Uterus (tissue), 4 donors: ENCODE results near the gene PNRC1. TPM values are rescaled to one million over a fixed set of nuclear protein-coding genes. Genes with fewer than 3 reads are reported as not detected.
"Not testable (repeated sequence)": the region's sequence is repeated elsewhere in the genome, so short reads cannot be mapped to it uniquely, and the experiment has no call there.

ENCODE experiments used
- DNase-seq, 2 donors: peaks; one replicate each; pipeline ENCODE4 v3.0.0-alpha.2; 2019 to 2020
- H3K27ac ChIP-seq, 2 donors: fragments of 200-600 bp; sonication (generic); 1 replicate in 1 of 2; 2 replicates in 1 of 2; pipeline ENCODE4 v1.5.1; 2016 to 2018
- H3K27me3 ChIP-seq, 2 donors: fragments of 200-600 bp; sonication (generic); one replicate each; pipeline ENCODE4 v1.5.1; 2018 to 2019; ENCODE audit warnings: control low read depth in 1 of 2
- H3K36me3 ChIP-seq, 2 donors: fragments of 200-600 bp; sonication (generic); one replicate each; pipeline ENCODE4 v1.5.1; 2019; ENCODE audit warnings: control low read depth in 1 of 2
- H3K4me1 ChIP-seq, 2 donors: fragments of 200-600 bp; sonication (generic); one replicate each; pipeline ENCODE4 v1.5.1; 2018 to 2019; ENCODE audit warnings: control low read depth in 1 of 2
- H3K4me3 ChIP-seq, 2 donors: fragments of 200-600 bp; sonication (generic); 1 replicate in 1 of 2; 2 replicates in 1 of 2; pipeline ENCODE4 v1.5.1; 2018 to 2019; ENCODE audit warnings: mild to moderate bottlenecking in 1 of 2
- H3K9me3 ChIP-seq, 2 donors: fragments of 200-600 bp; sonication (generic); one replicate each; pipeline ENCODE4 v1.5.1; 2019; ENCODE audit warnings: control low read depth in 1 of 2
- CTCF ChIP-seq, 4 experiments: fragments of 200-600 bp in 2 of 4; fragments of 450-650 bp in 2 of 4; sonication (generic) in 2 of 4; IDR thresholded peaks; one replicate each; pipeline ENCODE4 v1.5.1; 2016 to 2019; ENCODE audit warnings: antibody characterized with exemption in 4 of 4, mild to moderate bottlenecking in 2 of 4, moderate library complexity in 1 of 4
- POLR2A ChIP-seq, 2 donors: fragments of 450-650 bp; IDR thresholded peaks; one replicate each; pipeline ENCODE4 v1.6.1; 2016; ENCODE audit warnings: antibody characterized with exemption in 2 of 2, mild to moderate bottlenecking in 1 of 2, moderate library complexity in 1 of 2
- intact Hi-C: fragments of 100-400 bp; cut with DNase I; formaldehyde crosslinking; loops from one replicate; pipeline ENCODE4 v1.15.1; 2023; ENCODE audit warnings: low total_unique reads
- total RNA-seq, 4 donors: library from RNA; depleted of rRNA in 3 of 4; stranded (reverse); fragments of >200 nt in 3 of 4; gene quantifications; one replicate each; pipeline versions ENCODE4 v1.1.0 to v1.2.4, GENCODE V29; 2014 to 2023
- donor health status: DM: yes; HTN: yes; CAD: no.

The PNRC1 gene
- 100 to 1,000 TPM; 114 to 340 (median 203) TPM for total RNA-seq

- Histone ChIP-seq H3K27ac (peak within 1 kb of the TSS; percentile 100), H3K9me3 (no peaks in the 10 kb centered on the region), H3K4me1 (no peaks in the 10 kb centered on the region), H3K4me3 (peak within 1 kb of the TSS; percentile 93 to 100), H3K27me3 (no peaks in the 10 kb centered on the region), H3K36me3 (no peaks in the 10 kb centered on the region)
- intact Hi-C loops, result loop anchor here (5.0 kb wide), 2 partner anchors 43 to 272 kb away; partner anchors contain the start of gene UBE2J1
- DNase-seq, result peak; percentile 100
- TF ChIP-seq POLR2A (IDR thresholded peaks at IDR 0.05) (peak; percentile 100), CTCF (IDR thresholded peaks at IDR 0.05) (no peak)
Measured at GRCh38 chr6:89080281-89081128, at the start of gene PNRC1. Gene PNRC1, plus strand, starts transcription at chr6:89080751. Its CDS starts 144 bp downstream, at chr6:89080895.

DNA sequence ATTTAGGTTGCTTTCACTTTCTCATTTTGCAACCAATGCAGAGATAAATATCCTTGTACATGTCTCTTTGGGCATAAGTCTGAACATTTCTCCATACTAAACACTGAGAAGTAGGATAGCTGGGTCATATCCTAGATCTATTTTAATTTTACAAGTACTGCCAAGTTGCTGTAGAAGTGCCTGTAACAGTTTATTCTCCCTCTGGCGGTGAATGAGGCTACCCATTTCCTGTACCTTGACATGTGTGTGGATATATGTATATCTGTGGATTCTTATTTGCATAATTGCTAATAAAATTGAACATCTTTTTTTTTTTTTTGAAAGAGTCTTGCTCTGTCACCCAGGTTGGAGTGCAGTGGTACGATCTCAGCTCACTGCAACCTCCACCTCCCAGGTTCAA lies 48.0 kb upstream of the PNRC1 start:
- intact Hi-C loops, result no loop called here

DNA sequence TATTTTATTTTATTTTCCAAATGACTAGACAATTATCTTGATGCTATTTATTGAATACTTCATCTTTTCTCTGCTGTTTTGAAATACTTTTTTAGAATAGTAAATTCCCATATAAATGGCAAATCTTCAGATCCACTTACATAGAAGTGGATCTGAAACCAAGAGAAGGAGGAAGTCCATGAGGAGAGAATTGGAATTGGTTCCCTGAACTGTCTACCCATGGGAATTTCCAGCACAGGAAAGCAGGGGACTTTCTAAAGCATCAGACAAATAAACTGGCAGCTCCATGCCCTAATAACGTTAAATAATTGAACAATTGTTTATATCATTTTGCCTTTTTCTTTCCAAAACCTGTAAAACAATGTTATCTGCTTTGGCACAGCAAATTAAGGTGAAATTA lies 47.1 kb upstream of the PNRC1 start:
- no peak for TF ChIP-seq POLR2A (IDR thresholded peaks at IDR 0.05)
- no peak for TF ChIP-seq CTCF (IDR thresholded peaks at IDR 0.05)

More for the DNA sequence above, 48.0 kb upstream of the PNRC1 start:
- H3K36me3 ChIP-seq, result no peaks in the 10 kb centered on the region
- H3K4me1 ChIP-seq, result peaks cover 5 to 8% of the 10 kb centered on the region in 2 donors
- H3K9me3 ChIP-seq, result no peaks in the 10 kb centered on the region
- H3K27ac ChIP-seq, result no peak overlapping the region
- no peaks in the 10 kb centered on the region for H3K27me3 ChIP-seq
- no peak overlapping the region for H3K4me3 ChIP-seq
- no peak for DNase-seq
- no peak for TF ChIP-seq POLR2A (IDR thresholded peaks at IDR 0.05)
- no peak for TF ChIP-seq CTCF (IDR thresholded peaks at IDR 0.05)

GRCh38 chr6:89034116-89034515 lies 46.4 kb upstream of the PNRC1 start:
- H3K4me3 ChIP-seq, H3K36me3 ChIP-seq, intact Hi-C loops, H3K4me1 ChIP-seq, DNase-seq, H3K27me3 ChIP-seq, H3K9me3 ChIP-seq: not testable (repeated sequence)
- H3K27ac ChIP-seq, result peak overlapping the region in 1 of 2 donors; percentile 86

More for the DNA sequence above, 47.1 kb upstream of the PNRC1 start:
- intact Hi-C loops, result no loop called here
- DNase-seq, result no peak
- no peaks in the 10 kb centered on the region for H3K36me3 ChIP-seq
- no peaks in the 10 kb centered on the region for H3K27me3 ChIP-seq
- no peak overlapping the region for H3K27ac ChIP-seq
- H3K9me3 ChIP-seq, result no peaks in the 10 kb centered on the region
- peaks cover 5 to 8% of the 10 kb centered on the region in 2 donors for H3K4me1 ChIP-seq
- H3K4me3 ChIP-seq, result no peak overlapping the region

GRCh38 chr6:89034586-89035251 lies 45.8 kb upstream of the PNRC1 start:
- Histone ChIP-seq H3K36me3 (no peaks in the 10 kb centered on the region), H3K4me1 (peaks cover 5 to 8% of the 10 kb centered on the region in 2 donors), H3K27me3 (no peaks in the 10 kb centered on the region), H3K27ac (peak overlapping the region; percentile 86 to 87), H3K9me3 (no peaks in the 10 kb centered on the region), H3K4me3 (peak overlapping the region in 1 of 2 donors; percentile 5)
- peak; percentile 27 to 50 for DNase-seq
- no peak for TF ChIP-seq CTCF (IDR thresholded peaks at IDR 0.05)
- no peak for TF ChIP-seq POLR2A (IDR thresholded peaks at IDR 0.05)
- intact Hi-C loops, result loop anchor here (5.0 kb wide), 1 partner anchor 48 kb away; the partner anchor contains the start of gene PNRC1
